Breast epithelium (tissue), 4 donors: ENCODE data around the gene CSTF1. TPM values are rescaled to one million over a fixed set of nuclear protein-coding genes. Genes with fewer than 3 reads are reported as not detected.

Experiments
- DNase-seq, 2 donors: peaks; one replicate each; pipeline ENCODE4 v3.0.0-alpha.2; 2019; ENCODE audit warnings: low spot score in 2 of 2
- H3K27ac ChIP-seq, 2 donors: fragments of 200-600 bp; sonication (generic) in 1 of 2; one replicate each; pipeline ENCODE4 v1.5.1; 2016 to 2019; ENCODE audit warnings: mild to moderate bottlenecking in 1 of 2
- H3K27me3 ChIP-seq, 2 donors: fragments of 200-600 bp; sonication (generic) in 1 of 2; one replicate each; pipeline versions ENCODE4 v1.5.1 to v1.6.0; 2017 to 2019; ENCODE audit warnings: control low read depth in 1 of 2, mild to moderate bottlenecking in 1 of 2
- H3K36me3 ChIP-seq: fragments of 200-600 bp; one replicate; pipeline ENCODE4 v1.5.1; 2019
- H3K4me1 ChIP-seq, 2 donors: fragments of 200-600 bp; sonication (generic); one replicate each; pipeline ENCODE4 v1.5.1; 2016 to 2019; ENCODE audit warnings: control low read depth in 1 of 2
- H3K4me3 ChIP-seq, 3 donors: fragments of 200-600 bp; sonication (generic); 1 replicate in 2 of 3; 2 replicates in 1 of 3; pipeline ENCODE4 v1.5.1; 2016 to 2019; ENCODE audit warnings: mild to moderate bottlenecking in 3 of 3, moderate library complexity in 2 of 3
- H3K9me3 ChIP-seq, 2 donors: fragments of 200-600 bp; sonication (generic) in 1 of 2; one replicate each; pipeline ENCODE4 v1.5.1; 2016 to 2019; ENCODE audit warnings: control low read depth in 1 of 2
- CTCF ChIP-seq, 3 donors: fragments of 450-650 bp; IDR thresholded peaks; one replicate each; pipeline ENCODE4 v1.5.1; 2016 to 2017; ENCODE audit warnings: antibody characterized with exemption in 3 of 3, mild to moderate bottlenecking in 3 of 3, moderate library complexity in 3 of 3
- POLR2A ChIP-seq: fragments of 450-650 bp; IDR thresholded peaks from one replicate; pipeline ENCODE4 v1.6.1; 2016; ENCODE audit warnings: antibody characterized with exemption, mild to moderate bottlenecking, moderate library complexity
- POLR2AphosphoS5 ChIP-seq, 3 donors: sonication (generic); formaldehyde crosslinking; IDR thresholded peaks; one replicate each; pipeline ENCODE4 v1.6.1; 2017; ENCODE audit warnings: antibody characterized with exemption in 3 of 3
- intact Hi-C: fragments of 100-400 bp; cut with DNase I; formaldehyde crosslinking; loops from one replicate; pipeline ENCODE4 v1.15.1; 2023; ENCODE audit warnings: low total_unique reads
- total RNA-seq, 3 donors: library from RNA; depleted of rRNA; stranded (reverse); fragments of >200 nt; gene quantifications; one replicate each; pipeline ENCODE4 v1.1.0, GENCODE V29; 2016

Gene CSTF1
- total RNA-seq, 3 donors from 2014 or later: 17.1 to 53.4 (median 35.7) TPM

- Histone ChIP-seq H3K4me1 (no peaks in the 10 kb centered on the region), H3K4me3 (no peak overlapping the region), H3K9me3 (no peaks in the 10 kb centered on the region), H3K27me3 (no peaks in the 10 kb centered on the region), H3K27ac (no peak overlapping the region), H3K36me3 (no peaks in the 10 kb centered on the region)
- DNase-seq: no peak
- no peak for TF ChIP-seq POLR2AphosphoS5 (IDR thresholded peaks at IDR 0.05)
- TF ChIP-seq POLR2A: no peak
- no peak for TF ChIP-seq CTCF (IDR thresholded peaks at IDR 0.05)
- intact Hi-C loops: loop anchor here (5.0 kb wide), 1 partner anchor 537 kb away; no protein-coding TSS in a partner anchor
Observed at GRCh38 chr20:56445540-56445939, 53.1 kb downstream of the CSTF1 start.

- H3K4me1 ChIP-seq: no peaks in the 10 kb centered on the region
- no peak overlapping the region for H3K4me3 ChIP-seq
- no peaks in the 10 kb centered on the region for H3K9me3 ChIP-seq
- H3K27me3 ChIP-seq: no peaks in the 10 kb centered on the region
- TF ChIP-seq POLR2AphosphoS5 (IDR thresholded peaks at IDR 0.05) (no peak), CTCF (IDR thresholded peaks at IDR 0.05) (no peak), POLR2A (no peak)
- no peak overlapping the region for H3K27ac ChIP-seq
- no peaks in the 10 kb centered on the region for H3K36me3 ChIP-seq
- DNase-seq: no peak
- intact Hi-C loops: loop anchor here (5.0 kb wide), 1 partner anchor 535 kb away; no protein-coding TSS in a partner anchor
Observed at GRCh38 chr20:56447227-56447626, 54.8 kb downstream of the CSTF1 start.

GRCh38 chr20:56449459-56449858 lies 57.0 kb downstream of the CSTF1 start:
- no peak for TF ChIP-seq CTCF (IDR thresholded peaks at IDR 0.05)
- no peak for TF ChIP-seq POLR2A
- no peak for TF ChIP-seq POLR2AphosphoS5 (IDR thresholded peaks at IDR 0.05)
- Histone ChIP-seq H3K9me3 (no peaks in the 10 kb centered on the region), H3K27ac (no peak overlapping the region), H3K27me3 (no peaks in the 10 kb centered on the region), H3K4me3 (no peak overlapping the region), H3K4me1 (no peaks in the 10 kb centered on the region), H3K36me3 (no peaks in the 10 kb centered on the region)
- intact Hi-C loops: loop anchor here (5.0 kb wide), 1 partner anchor 533 kb away; no protein-coding TSS in a partner anchor
- no peak for DNase-seq

- Histone ChIP-seq H3K27ac (no peak overlapping the region), H3K4me3 (no peak overlapping the region), H3K36me3 (no peaks in the 10 kb centered on the region), H3K27me3 (no peaks in the 10 kb centered on the region), H3K9me3 (no peaks in the 10 kb centered on the region), H3K4me1 (no peaks in the 10 kb centered on the region)
- TF ChIP-seq CTCF (IDR thresholded peaks at IDR 0.05) (no peak), POLR2A (no peak), POLR2AphosphoS5 (IDR thresholded peaks at IDR 0.05) (no peak)
- no peak for DNase-seq
- intact Hi-C loops: no loop called here
Observed at GRCh38 chr20:56451056-56451765, 58.8 kb downstream of the CSTF1 start.

GRCh38 chr20:56453352-56453751 lies 60.9 kb downstream of the CSTF1 start:
- no peak for TF ChIP-seq POLR2AphosphoS5 (IDR thresholded peaks at IDR 0.05)
- no peak for TF ChIP-seq CTCF (IDR thresholded peaks at IDR 0.05)
- TF ChIP-seq POLR2A: no peak
- no peak for DNase-seq
- H3K27me3 ChIP-seq: no peaks in the 10 kb centered on the region
- intact Hi-C loops: no loop called here
- no peaks in the 10 kb centered on the region for H3K4me1 ChIP-seq
- no peak overlapping the region for H3K27ac ChIP-seq
- H3K36me3 ChIP-seq: no peaks in the 10 kb centered on the region
- no peak overlapping the region for H3K4me3 ChIP-seq
- H3K9me3 ChIP-seq: no peaks in the 10 kb centered on the region
